IMR-90 (cell line): Measurements from ENCODE around the gene SYNGR1. TPM values are rescaled to one million over a fixed set of nuclear protein-coding genes. Genes with fewer than 3 reads are reported as not detected.
A peak's percentile ranks its signal among the peaks of the same experiment; 100 is the strongest.

Experiments
- ATAC-seq: fragments of 200-7000 bp; cut with Tn5 transposase; 2 replicates; pipeline ENCODE4 v1.9.1; 2020; ENCODE audit warnings: low read depth, mild to moderate bottlenecking, moderate library complexity
- BruUV-seq: library from RNA; stranded (reverse); fragments of 400-500 nt; replicated peaks from 2 replicates; lab custom pipeline; 2021; lab: Mats Ljungman, UMichigan
- CTCF ChIA-PET: fragments of 300-600 bp; formaldehyde crosslinking; extraction: SDS; loops from one replicate; lab custom pipeline; 2021; ENCODE audit warnings: antibody characterized with exemption; lab: Yijun Ruan, JAX
- POLR2A ChIA-PET: fragments of 300-600 bp; sonication (Branson Sonifier 250); formaldehyde crosslinking; loops from one replicate; lab custom pipeline; 2022; ENCODE audit warnings: antibody characterized with exemption; ENCODE audit not compliant: unreplicated experiment; lab: Charles Lee
- DNase-seq: peaks from one replicate; pipeline ENCODE4 v3.0.0; 2013
- H2AFZ ChIP-seq: replicated peaks from 2 replicates; pipeline ENCODE3; 2013; ENCODE audit warnings: low read length, mild to moderate bottlenecking; ENCODE audit not compliant: poor library complexity
- H2AK5ac ChIP-seq: 2 replicates; pipeline ENCODE4 v1.6.1; 2013; ENCODE audit warnings: low read depth, low read length, inconsistent platforms
- H2AK9ac ChIP-seq: replicated peaks from 2 replicates; pipeline ENCODE3; 2013; ENCODE audit warnings: mild to moderate bottlenecking, low read depth, low read length, moderate library complexity; ENCODE audit not compliant: poor library complexity
- H2BK120ac ChIP-seq: 2 replicates; pipeline ENCODE4 v1.6.1; 2013; ENCODE audit warnings: low read depth, low read length, inconsistent platforms
- H2BK15ac ChIP-seq: 3 replicates; pipeline ENCODE4 v1.6.1; 2013; ENCODE audit warnings: low read depth, low read length, inconsistent platforms
- H2BK20ac ChIP-seq: 2 replicates; pipeline ENCODE4 v1.6.1; 2013; ENCODE audit warnings: low read depth, mild to moderate bottlenecking, inconsistent platforms, low read length, moderate library complexity
- H2BK5ac ChIP-seq: 2 replicates; pipeline ENCODE4 v1.6.1; 2013; ENCODE audit warnings: mild to moderate bottlenecking, low read depth, low read length, inconsistent platforms; ENCODE audit not compliant: poor library complexity, severe bottlenecking
- H3K14ac ChIP-seq: replicated peaks from 2 replicates; pipeline ENCODE4 v1.6.1; 2013; ENCODE audit warnings: low read depth, low read length, inconsistent platforms
- H3K18ac ChIP-seq: 2 replicates; pipeline ENCODE4 v1.6.1; 2013; ENCODE audit warnings: low read depth, low read length, control low read depth
- H3K23ac ChIP-seq: 2 replicates; pipeline ENCODE4 v1.6.1; 2013; ENCODE audit warnings: low read depth, low read length, inconsistent platforms
- H3K27ac ChIP-seq: 2 replicates; pipeline ENCODE4 v1.5.1; 2013; ENCODE audit warnings: mild to moderate bottlenecking, control low read depth, low read length; ENCODE audit not compliant: insufficient read depth
- H3K27me3 ChIP-seq: 2 replicates; pipeline ENCODE4 v1.6.1; 2013; ENCODE audit warnings: low read length; ENCODE audit not compliant: control insufficient read depth, insufficient read depth
- H3K36me3 ChIP-seq: 2 replicates; pipeline ENCODE4 v1.6.1; 2013; ENCODE audit warnings: low read length, mixed read lengths; ENCODE audit not compliant: control insufficient read depth, insufficient read depth
- H3K4ac ChIP-seq: 2 replicates; pipeline ENCODE4 v1.6.1; 2013; ENCODE audit warnings: low read depth, low read length, inconsistent platforms
- H3K4me1 ChIP-seq: 2 replicates; pipeline ENCODE4 v1.6.1; 2013; ENCODE audit warnings: low read length, mixed read lengths; ENCODE audit not compliant: control insufficient read depth, insufficient read depth
- H3K4me2 ChIP-seq: 2 replicates; pipeline ENCODE4 v1.6.1; 2013; ENCODE audit warnings: low read depth, mild to moderate bottlenecking, control low read depth, low read length, moderate library complexity
- H3K4me3 ChIP-seq: 2 replicates; pipeline ENCODE4 v1.5.1; 2013; ENCODE audit warnings: low read depth, mild to moderate bottlenecking, control low read depth, low read length, moderate library complexity; ENCODE audit not compliant: insufficient read depth
- H3K56ac ChIP-seq: 2 replicates; pipeline ENCODE4 v1.6.1; 2013; ENCODE audit warnings: low read length, inconsistent platforms; ENCODE audit not compliant: insufficient read depth; ENCODE audit errors: extremely low read depth
- H3K79me1 ChIP-seq, 2 experiments: 2 replicates each; pipeline ENCODE4 v1.6.1; 2013; ENCODE audit warnings: low read length in 2 of 2, inconsistent platforms in 1 of 2, low read depth in 1 of 2
- H3K9ac ChIP-seq: 2 replicates; pipeline ENCODE4 v1.6.1; 2013; ENCODE audit warnings: low read depth, low read length, control low read depth
- H3K9me1 ChIP-seq: 2 replicates; pipeline ENCODE4 v1.6.1; 2013; ENCODE audit warnings: low read length, inconsistent platforms; ENCODE audit not compliant: insufficient read depth
- H3K9me3 ChIP-seq: 2 replicates; pipeline ENCODE4 v1.6.1; 2013; ENCODE audit warnings: low read length; ENCODE audit not compliant: control insufficient read depth, insufficient read depth
- H4K20me1 ChIP-seq: 2 replicates; pipeline ENCODE4 v1.6.1; 2013; ENCODE audit warnings: low read length, inconsistent platforms; ENCODE audit not compliant: insufficient read depth
- H4K5ac ChIP-seq: 2 replicates; pipeline ENCODE4 v1.6.1; 2013; ENCODE audit warnings: mild to moderate bottlenecking, low read depth, low read length, control low read depth
- H4K8ac ChIP-seq, 2 experiments: 2 replicates each; pipeline ENCODE4 v1.6.1; 2013; ENCODE audit warnings: low read depth in 2 of 2, low read length in 2 of 2, control low read depth in 1 of 2, inconsistent platforms in 1 of 2
- H4K91ac ChIP-seq: 2 replicates; pipeline ENCODE4 v1.6.1; 2013; ENCODE audit warnings: low read depth, low read length, inconsistent platforms; ENCODE audit not compliant: insufficient read depth
- BHLHE40 ChIP-seq: fragments of 150-350 bp; IDR thresholded peaks from 2 replicates; pipeline ENCODE4 v1.6.1; 2016; ENCODE audit warnings: mild to moderate bottlenecking, low read depth, low read length
- CEBPB ChIP-seq: IDR thresholded peaks from 2 replicates; pipeline ENCODE4 v1.6.1; 2012; ENCODE audit warnings: low read depth, low read length, improper control_type of control experiment
- CHD1 ChIP-seq: IDR thresholded peaks from 2 replicates; pipeline ENCODE4 v1.6.1; 2012; ENCODE audit warnings: low read depth, low read length, improper control_type of control experiment
- MAFK ChIP-seq: IDR thresholded peaks from 2 replicates; pipeline ENCODE4 v1.6.1; 2012; ENCODE audit warnings: low read depth, low read length, improper control_type of control experiment
- MAZ ChIP-seq: IDR thresholded peaks from 2 replicates; pipeline ENCODE4 v1.6.1; 2012; ENCODE audit warnings: low read depth, mild to moderate bottlenecking, low read length, improper control_type of control experiment, moderate library complexity, borderline replicate concordance
- MXI1 ChIP-seq: IDR thresholded peaks from 2 replicates; pipeline ENCODE4 v1.6.1; 2012; ENCODE audit warnings: low read depth, mild to moderate bottlenecking, low read length, moderate library complexity, borderline replicate concordance
- NFE2L2 ChIP-seq: fragments of 150-350 bp; IDR thresholded peaks from 2 replicates; pipeline ENCODE4 v1.6.1; 2016; ENCODE audit warnings: low read depth, mild to moderate bottlenecking, low read length
- RAD21 ChIP-seq: IDR thresholded peaks from 2 replicates; pipeline ENCODE4 v1.6.1; 2012; ENCODE audit warnings: low read length, improper control_type of control experiment
- RCOR1 ChIP-seq: IDR thresholded peaks from 2 replicates; pipeline ENCODE4 v1.6.1; 2012; ENCODE audit warnings: mild to moderate bottlenecking, low read length, improper control_type of control experiment; ENCODE audit not compliant: insufficient replicate concordance
- WGBS, 2 experiments: methylation state at CpG; one replicate each; pipeline versions ENCODE4 v1.1.5 to v1.1.7; 2013; ENCODE audit warnings: missing lambda C conversion rate in 2 of 2; ENCODE audit not compliant: insufficient read length in 1 of 2; ENCODE audit errors: extremely low coverage in 2 of 2; 5-methylcytosine and 5-hydroxymethylcytosine counted together
- dilution Hi-C: fragments of 300-500 bp; cut with HindIII; formaldehyde crosslinking; loops from one replicate; pipeline ENCODE4 v1.14.3; 2018; ENCODE audit warnings: low sequenced_read_pairs; ENCODE audit not compliant: unreplicated experiment
- in situ Hi-C: fragments of 300-500 bp; cut with MboI; formaldehyde crosslinking; loops from 3 replicates; pipeline ENCODE4 v1.14.3; 2019; ENCODE audit warnings: low sequenced_read_pairs, inconsistent platforms, mixed read lengths
- intact Hi-C: fragments of 100-400 bp; cut with micrococcal nuclease; formaldehyde crosslinking; loops from 2 replicates; pipeline ENCODE4 v1.10.0; 2022
- polyA plus RNA-seq, 3 experiments: library from polyadenylated mRNA; depleted of rRNA; stranded (reverse); fragments of >200 nt; gene quantifications; 2 replicates each; pipeline ENCODE4 v1.2.3, GENCODE V29; 2012; ENCODE audit warnings: low replicate concordance in 1 of 3
- total RNA-seq: library from RNA; depleted of rRNA; stranded (reverse); fragments of >200 nt; gene quantifications from 2 replicates; pipeline ENCODE4 v1.2.3, GENCODE V29; 2012
- TF ChIP-seq, protein P1 (sequence below): conservative IDR thresholded peaks from 2 replicates; pipeline ENCODE4 v1.5.1; 2012; ENCODE audit warnings: mild to moderate bottlenecking, low read depth, low read length, improper control_type of control experiment
- TF ChIP-seq, protein P2 (sequence below): fragments of 150-350 bp; IDR thresholded peaks from 2 replicates; pipeline ENCODE4 v1.6.1; 2016; ENCODE audit warnings: low read depth, mild to moderate bottlenecking, low read length, moderate library complexity, borderline replicate concordance

Gene SYNGR1
- total and polyA plus RNA-seq, 2 of the 4 experiments (the other 2 are of a cell fraction): 6.3 to 81.5 TPM

DNA sequence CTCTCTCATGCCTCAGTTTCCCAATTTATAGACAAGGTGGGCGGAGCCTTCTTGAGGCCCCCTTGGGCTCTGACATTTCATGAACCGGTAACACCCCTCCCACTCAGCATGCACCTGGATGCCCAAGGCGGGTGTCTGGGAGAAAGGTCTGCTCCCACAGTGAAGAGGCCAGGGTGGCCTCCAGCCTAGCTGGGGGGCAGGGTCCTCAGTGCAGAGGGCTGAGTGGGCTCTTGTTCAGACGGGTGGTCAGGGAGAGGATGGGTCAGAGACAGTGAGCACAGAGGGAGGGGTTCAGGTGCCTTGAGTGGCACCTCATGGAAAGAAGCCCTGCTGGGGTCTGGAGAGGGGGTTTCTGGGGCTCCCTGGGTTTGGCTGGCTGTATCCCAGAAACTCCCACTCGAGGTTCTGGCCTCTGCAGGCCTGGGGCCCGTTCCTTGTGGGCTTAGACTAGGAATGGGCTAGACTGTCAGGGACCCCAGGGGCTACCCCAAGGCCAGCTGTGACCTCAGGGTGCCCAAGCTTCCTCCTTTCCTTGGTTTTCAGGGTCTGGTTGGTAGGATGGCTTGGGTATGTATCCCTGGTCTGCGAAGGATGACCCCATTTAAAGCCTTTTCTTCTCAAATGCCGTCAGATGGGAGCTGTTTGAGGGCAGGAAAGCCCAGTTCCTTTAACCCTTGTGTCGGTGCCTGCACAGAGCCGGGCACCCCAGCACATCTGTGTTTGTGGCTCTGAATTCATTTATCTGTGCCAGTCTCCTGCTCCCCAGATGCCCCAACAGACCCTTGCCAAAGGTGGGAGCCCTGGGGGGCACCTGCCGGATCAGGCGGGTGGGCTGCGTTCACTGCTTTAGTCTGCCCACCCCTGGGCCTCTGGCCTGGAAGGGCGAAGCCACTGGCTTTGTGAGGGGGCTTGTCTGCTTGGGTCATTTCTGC lies 1.2 kb downstream of the SYNGR1 start:
- ChIA-PET POLR2A (interaction anchor here (0.6 kb wide), 1 partner anchor 97 kb away, joined by 3 read pairs; no protein-coding TSS in a partner anchor), CTCF (interaction anchor here (0.9 kb wide), 1 partner anchor 164 kb away, joined by 4 read pairs; no protein-coding TSS in a partner anchor)
- Histone ChIP-seq H3K4me3 (peak overlapping the region; percentile 80), H2BK20ac (0 out of 2 replicates have a peak overlapping the region, but pooled peaks have one; percentile 24), H3K36me3 (no peaks in the 10 kb centered on the region), H3K4ac (peak overlapping the region; percentile 86), H3K9me3 (no peaks in the 10 kb centered on the region), H2BK15ac (no peak overlapping the region), H3K56ac (no peak overlapping the region), H2AFZ (peak overlapping the region; percentile 99), H3K9me1 (peaks cover 17% of the 10 kb centered on the region), H2AK5ac (peak overlapping the region; percentile 85), H3K4me1 (peaks cover 15% of the 10 kb centered on the region), H3K27ac (no peak overlapping the region), H3K4me2 (peak overlapping the region; percentile 86), H2AK9ac (peak overlapping the region; percentile 96), H3K18ac (no peak overlapping the region; the same call in 1 of the 2 replicates), H4K91ac (peak overlapping the region; percentile 62; the same call in 1 of the 2 replicates), H3K79me1 (peaks cover 9 to 26% of the 10 kb centered on the region in 2 experiments; a peak in 3 of 4 replicates), H4K5ac (peak overlapping the region; percentile 67; the same call in 1 of the 2 replicates), H2BK120ac (peak overlapping the region; percentile 68), H4K20me1 (peaks cover 12% of the 10 kb centered on the region), H3K27me3 (no peaks in the 10 kb centered on the region), H2BK5ac (no peak overlapping the region), H3K23ac (peak overlapping the region; percentile 97), H3K14ac (peak overlapping the region; percentile 97), H3K9ac (peak overlapping the region; percentile 86), H4K8ac (peak overlapping the region; percentile 18 to 64; a peak in 2 of 4 replicates)
- TF ChIP-seq BHLHE40: no peak
- no peak for TF ChIP-seq RAD21
- TF ChIP-seq MXI1: no peak; the same call in 1 of the 2 replicates
- TF ChIP-seq MAZ: no peak
- no peak for TF ChIP-seq CEBPB
- TF ChIP-seq, protein P1, sequence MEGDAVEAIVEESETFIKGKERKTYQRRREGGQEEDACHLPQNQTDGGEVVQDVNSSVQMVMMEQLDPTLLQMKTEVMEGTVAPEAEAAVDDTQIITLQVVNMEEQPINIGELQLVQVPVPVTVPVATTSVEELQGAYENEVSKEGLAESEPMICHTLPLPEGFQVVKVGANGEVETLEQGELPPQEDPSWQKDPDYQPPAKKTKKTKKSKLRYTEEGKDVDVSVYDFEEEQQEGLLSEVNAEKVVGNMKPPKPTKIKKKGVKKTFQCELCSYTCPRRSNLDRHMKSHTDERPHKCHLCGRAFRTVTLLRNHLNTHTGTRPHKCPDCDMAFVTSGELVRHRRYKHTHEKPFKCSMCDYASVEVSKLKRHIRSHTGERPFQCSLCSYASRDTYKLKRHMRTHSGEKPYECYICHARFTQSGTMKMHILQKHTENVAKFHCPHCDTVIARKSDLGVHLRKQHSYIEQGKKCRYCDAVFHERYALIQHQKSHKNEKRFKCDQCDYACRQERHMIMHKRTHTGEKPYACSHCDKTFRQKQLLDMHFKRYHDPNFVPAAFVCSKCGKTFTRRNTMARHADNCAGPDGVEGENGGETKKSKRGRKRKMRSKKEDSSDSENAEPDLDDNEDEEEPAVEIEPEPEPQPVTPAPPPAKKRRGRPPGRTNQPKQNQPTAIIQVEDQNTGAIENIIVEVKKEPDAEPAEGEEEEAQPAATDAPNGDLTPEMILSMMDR: no peak
- TF ChIP-seq, protein P2, sequence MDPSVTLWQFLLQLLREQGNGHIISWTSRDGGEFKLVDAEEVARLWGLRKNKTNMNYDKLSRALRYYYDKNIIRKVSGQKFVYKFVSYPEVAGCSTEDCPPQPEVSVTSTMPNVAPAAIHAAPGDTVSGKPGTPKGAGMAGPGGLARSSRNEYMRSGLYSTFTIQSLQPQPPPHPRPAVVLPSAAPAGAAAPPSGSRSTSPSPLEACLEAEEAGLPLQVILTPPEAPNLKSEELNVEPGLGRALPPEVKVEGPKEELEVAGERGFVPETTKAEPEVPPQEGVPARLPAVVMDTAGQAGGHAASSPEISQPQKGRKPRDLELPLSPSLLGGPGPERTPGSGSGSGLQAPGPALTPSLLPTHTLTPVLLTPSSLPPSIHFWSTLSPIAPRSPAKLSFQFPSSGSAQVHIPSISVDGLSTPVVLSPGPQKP: no peak
- no peak for TF ChIP-seq RCOR1
- TF ChIP-seq NFE2L2: no peak
- no peak for TF ChIP-seq MAFK
- no peak for TF ChIP-seq CHD1
- BruUV-seq: no TSS peak
- dilution Hi-C loops: no loop called here
- ATAC-seq (no peak), DNase-seq (no peak)
- intact Hi-C loops: loop anchor here (1.0 kb wide), 1 partner anchor 54 kb away; no protein-coding TSS in a partner anchor
- in situ Hi-C loops: no loop called here
- WGBS, 2 experiments: 80% methylated on average over 1 of the region's 14 CpGs; no CpG with 5 or more reads in 1 of the 2 experiments
